Fibroblast of the aortic adventitia (primary cell): ENCODE results near the gene RARRES2. TPM values are rescaled to one million over a fixed set of nuclear protein-coding genes. Genes with fewer than 3 reads are reported as not detected.
"Not testable (repeated sequence)": the region's sequence is repeated elsewhere in the genome, so short reads cannot be mapped to it uniquely, and the experiment has no call there.

Experiments
- DNase-seq: peaks from one replicate; pipeline ENCODE4 v3.0.0-alpha.2; 2010; ENCODE audit warnings: low read depth
- H3K4me3 ChIP-seq: 2 replicates; pipeline ENCODE4 v1.5.1; 2011; ENCODE audit warnings: low read depth, mild to moderate bottlenecking, control low read depth, low read length, moderate library complexity
- total RNA-seq: library from RNA; depleted of rRNA; stranded (reverse); fragments of >200 nt; gene quantifications from 2 replicates; pipeline ENCODE4 v1.2.3, GENCODE V29; 2012; ENCODE audit warnings: low replicate concordance
- TF ChIP-seq, protein P1 (sequence below): IDR thresholded peaks from 2 replicates; pipeline ENCODE4 v1.5.1; 2011; ENCODE audit warnings: mild to moderate bottlenecking, low read length, control low read depth, inconsistent platforms; ENCODE audit not compliant: insufficient read depth

Gene RARRES2
- total RNA-seq = 1.4 and 76.1 TPM in 2 replicates

- DNase-seq = peak; percentile 16
- peak within 1 kb of the TSS; percentile 25 for H3K4me3 ChIP-seq
Measured at GRCh38 chr7:150341263-150342120, at the start of gene RARRES2. TSS of gene RARRES2 (minus strand) at chr7:150341629. CDS start at chr7:150340609, 1,020 bp downstream.

GRCh38 chr7:150390205-150390604 lies 48.8 kb upstream of the RARRES2 start:
- no peak for DNase-seq
- H3K4me3 ChIP-seq = no peak overlapping the region
- TF ChIP-seq, protein P1, sequence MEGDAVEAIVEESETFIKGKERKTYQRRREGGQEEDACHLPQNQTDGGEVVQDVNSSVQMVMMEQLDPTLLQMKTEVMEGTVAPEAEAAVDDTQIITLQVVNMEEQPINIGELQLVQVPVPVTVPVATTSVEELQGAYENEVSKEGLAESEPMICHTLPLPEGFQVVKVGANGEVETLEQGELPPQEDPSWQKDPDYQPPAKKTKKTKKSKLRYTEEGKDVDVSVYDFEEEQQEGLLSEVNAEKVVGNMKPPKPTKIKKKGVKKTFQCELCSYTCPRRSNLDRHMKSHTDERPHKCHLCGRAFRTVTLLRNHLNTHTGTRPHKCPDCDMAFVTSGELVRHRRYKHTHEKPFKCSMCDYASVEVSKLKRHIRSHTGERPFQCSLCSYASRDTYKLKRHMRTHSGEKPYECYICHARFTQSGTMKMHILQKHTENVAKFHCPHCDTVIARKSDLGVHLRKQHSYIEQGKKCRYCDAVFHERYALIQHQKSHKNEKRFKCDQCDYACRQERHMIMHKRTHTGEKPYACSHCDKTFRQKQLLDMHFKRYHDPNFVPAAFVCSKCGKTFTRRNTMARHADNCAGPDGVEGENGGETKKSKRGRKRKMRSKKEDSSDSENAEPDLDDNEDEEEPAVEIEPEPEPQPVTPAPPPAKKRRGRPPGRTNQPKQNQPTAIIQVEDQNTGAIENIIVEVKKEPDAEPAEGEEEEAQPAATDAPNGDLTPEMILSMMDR = no peak

More at GRCh38 chr7:150341263-150342120, at the start of gene RARRES2:
- TF ChIP-seq, protein P1 = no peak

- H3K4me3 ChIP-seq = no peak overlapping the region
- TF ChIP-seq, protein P1 = no peak
- no peak for DNase-seq
Measured at GRCh38 chr7:150389532-150389816, 48.0 kb upstream of the RARRES2 start.

DNA sequence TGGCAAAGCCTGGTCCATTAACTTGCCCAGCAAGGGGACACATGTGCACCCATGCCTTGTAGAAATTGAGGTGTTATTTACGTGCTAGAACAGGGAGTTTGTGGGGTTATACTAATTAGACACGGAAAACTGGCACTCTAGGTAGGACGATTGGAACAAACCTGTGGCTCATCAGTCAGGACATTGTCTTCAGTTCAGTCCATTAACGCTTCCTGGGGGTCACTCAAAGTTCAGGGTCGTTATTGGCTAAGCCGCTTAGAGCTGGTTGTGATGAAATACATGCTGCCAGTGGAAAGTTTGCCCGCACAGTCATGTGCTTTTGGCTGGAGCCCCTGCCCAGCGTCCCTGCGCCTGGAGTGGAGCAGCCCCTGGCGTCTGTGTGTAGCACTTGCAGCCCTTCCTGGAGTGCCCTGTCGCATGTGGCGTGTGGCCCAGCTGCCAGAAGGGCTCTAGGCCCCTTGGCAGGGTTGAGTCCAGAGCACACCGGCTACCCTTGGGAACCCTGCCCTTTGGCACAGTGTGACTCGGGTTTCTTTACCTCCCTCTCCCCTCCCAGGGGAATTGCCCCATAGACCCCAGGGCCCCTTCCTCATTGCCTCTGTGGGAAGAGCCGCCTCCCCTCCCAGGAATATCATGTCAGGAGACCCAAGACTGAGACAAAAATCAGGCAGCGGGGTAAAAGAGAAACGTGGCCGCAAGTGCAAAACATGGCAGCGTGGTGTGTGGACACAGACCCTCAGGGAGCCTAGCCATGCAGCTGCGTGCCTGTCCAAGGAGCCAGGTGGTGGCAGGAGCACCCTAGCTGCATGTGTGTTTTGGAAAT lies 47.5 kb upstream of the RARRES2 start:
- peak; percentile 44 for DNase-seq
- no peak overlapping the region for H3K4me3 ChIP-seq
- TF ChIP-seq, protein P1 = peak; percentile 46

DNA sequence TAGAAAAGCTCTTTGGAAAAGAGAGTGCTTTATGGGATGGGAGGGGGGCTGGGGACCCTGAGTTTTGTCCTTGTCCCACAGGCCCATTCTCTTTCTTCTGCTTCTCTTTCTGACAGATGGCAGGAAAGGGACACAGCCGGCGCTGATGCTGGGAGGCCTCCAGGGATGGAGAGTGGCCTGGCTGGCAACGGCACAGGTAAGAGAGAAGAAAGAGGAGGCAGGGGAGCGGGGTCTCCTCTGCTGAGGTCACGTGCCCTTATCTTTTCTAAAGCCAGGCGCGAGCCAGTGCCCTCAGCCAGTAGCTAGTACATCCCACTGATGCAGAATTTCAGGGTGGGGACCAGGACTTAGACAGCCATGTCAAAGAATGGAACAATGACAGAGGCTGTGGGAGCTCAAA lies 46.9 kb upstream of the RARRES2 start:
- no peak overlapping the region for H3K4me3 ChIP-seq
- DNase-seq = no peak
- TF ChIP-seq, protein P1 = no peak

DNA sequence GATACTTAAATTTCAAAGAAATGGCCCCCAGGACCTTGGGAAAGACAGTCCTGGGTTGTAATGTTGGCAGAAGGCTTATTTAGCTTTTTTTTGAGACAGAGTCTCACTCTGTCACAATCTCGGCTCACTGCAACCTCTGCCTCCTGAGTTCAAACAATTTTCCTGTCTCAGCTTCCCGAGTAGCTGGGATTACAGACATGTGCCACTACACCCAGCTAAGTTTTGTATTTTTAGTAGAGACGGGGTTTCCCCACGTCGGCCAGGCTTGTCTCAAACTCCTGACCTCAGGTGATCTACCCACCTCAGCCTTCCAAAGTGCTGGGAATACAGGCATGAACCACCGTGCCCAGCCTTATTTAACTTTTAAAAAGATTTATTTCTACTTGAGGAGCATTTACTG lies 44.5 kb upstream of the RARRES2 start:
- not testable (repeated sequence) for H3K4me3 ChIP-seq, DNase-seq

GRCh38 chr7:150385302-150385723 lies 43.9 kb upstream of the RARRES2 start:
- TF ChIP-seq, protein P1 = no peak
- H3K4me3 ChIP-seq = no peak overlapping the region
- no peak for DNase-seq
